Measurements from ENCODE around the gene PCDHB14.
"Not testable (repeated sequence)": the region's sequence is repeated elsewhere in the genome, so short reads cannot be mapped to it uniquely, and the experiment has no call there.

Gene PCDHB14

GRCh38 chr5:141210849-141211248 lies 12.3 kb upstream of the PCDHB14 start:
- not testable (repeated sequence) for DNase-seq

GRCh38 chr5:141213656-141214339 lies 9.3 kb upstream of the PCDHB14 start, which contains the start of gene PCDHB13:
Gene PCDHB13 (plus strand): TSS chr5:141213919. CDS start chr5:141214124, 205 bp downstream.
- peak; percentile 1 for DNase-seq

- DNase-seq = not testable (repeated sequence)
Measured at GRCh38 chr5:141214583-141214982, 8.6 kb upstream of the PCDHB14 start.

- not testable (repeated sequence) for DNase-seq
Measured at GRCh38 chr5:141215504-141215903, 7.6 kb upstream of the PCDHB14 start.

GRCh38 chr5:141216035-141216434 lies 7.1 kb upstream of the PCDHB14 start:
- not testable (repeated sequence) for DNase-seq

GRCh38 chr5:141224844-141225243 lies 1.7 kb downstream of the PCDHB14 start:
- not testable (repeated sequence) for DNase-seq

- not testable (repeated sequence) for DNase-seq
Measured at GRCh38 chr5:141225421-141225820, 2.3 kb downstream of the PCDHB14 start.

GRCh38 chr5:141234109-141234667 lies 11.0 kb downstream of the PCDHB14 start:
- DNase-seq = no peak

GRCh38 chr5:141235922-141236321 lies 12.8 kb downstream of the PCDHB14 start:
- DNase-seq = not testable (repeated sequence)

- DNase-seq = no peak
Measured at GRCh38 chr5:141236516-141237313, 13.6 kb downstream of the PCDHB14 start.

- no peak for DNase-seq
Measured at GRCh38 chr5:141241496-141241895, 18.4 kb downstream of the PCDHB14 start.

GRCh38 chr5:141245250-141245717 lies 22.1 kb downstream of the PCDHB14 start, which contains the start of gene PCDHB15:
Gene PCDHB15 (plus strand): TSS chr5:141245395. CDS start chr5:141245579, 184 bp downstream.
- no peak for DNase-seq

- not testable (repeated sequence) for DNase-seq
Measured at GRCh38 chr5:141246971-141247370, 23.8 kb downstream of the PCDHB14 start.

GRCh38 chr5:141247434-141247833 lies 24.3 kb downstream of the PCDHB14 start:
- DNase-seq = not testable (repeated sequence)

- DNase-seq = no peak
Measured at GRCh38 chr5:141250576-141250975, 27.4 kb downstream of the PCDHB14 start.

- DNase-seq = no peak
Measured at GRCh38 chr5:141258464-141258863, 35.3 kb downstream of the PCDHB14 start.

- DNase-seq = no peak
Measured at GRCh38 chr5:141258948-141259347, 35.8 kb downstream of the PCDHB14 start.

- no peak for DNase-seq
Measured at GRCh38 chr5:141260458-141261237, 37.5 kb downstream of the PCDHB14 start.

- no peak for DNase-seq
Measured at GRCh38 chr5:141261238-141261546, 38.0 kb downstream of the PCDHB14 start.

- no peak for DNase-seq
Measured at GRCh38 chr5:141269195-141269594, 46.1 kb downstream of the PCDHB14 start.

- no peak for DNase-seq
Measured at GRCh38 chr5:141272906-141273305, 49.8 kb downstream of the PCDHB14 start.
